Caco-2 (cell line): ENCODE data around the gene SH3TC2. TPM values are rescaled to one million over a fixed set of nuclear protein-coding genes. Genes with fewer than 3 reads are reported as not detected.

Experiments used
- BruUV-seq: library from RNA; stranded (reverse); fragments of 400-500 nt; replicated peaks from 2 replicates; lab custom pipeline; 2021; lab: Mats Ljungman, UMichigan
- CTCF ChIA-PET: fragments of 300-600 bp; sonication (Branson Sonifier 250); formaldehyde crosslinking; loops from one replicate; lab custom pipeline; 2022; ENCODE audit warnings: antibody characterized with exemption; lab: Charles Lee
- POLR2A ChIA-PET: fragments of 300-600 bp; sonication (Branson Sonifier 250); formaldehyde crosslinking; loops from one replicate; lab custom pipeline; 2022; ENCODE audit warnings: antibody characterized with exemption; lab: Charles Lee
- DNase-seq, 2 experiments: peaks; one replicate each; pipeline versions ENCODE4 v3.0.0 to v3.0.0-alpha.2; 2020 to 2022
- H3K27me3 ChIP-seq: replicated peaks from 2 replicates; pipeline ENCODE4 v1.6.0; 2011; ENCODE audit warnings: low read length; ENCODE audit not compliant: control insufficient read depth, insufficient read depth
- H3K36me3 ChIP-seq: 2 replicates; pipeline ENCODE4 v1.5.1; 2011; ENCODE audit warnings: low read length; ENCODE audit not compliant: control insufficient read depth, insufficient read depth
- H3K4me1 ChIP-seq: fragments of 250-450 bp; sonication (Bioruptor Pico); 2 replicates; pipeline ENCODE4 v1.5.1; 2020; ENCODE audit warnings: mild to moderate bottlenecking
- H3K4me3 ChIP-seq: 2 replicates; pipeline ENCODE4 v1.5.1; 2011; ENCODE audit warnings: low read depth, mild to moderate bottlenecking, control low read depth, low read length
- H3K9me3 ChIP-seq: fragments of 250-450 bp; sonication (Bioruptor Pico); 2 replicates; pipeline ENCODE4 v1.5.1; 2020; ENCODE audit warnings: mild to moderate bottlenecking, moderate library complexity
- H3K27ac Mint-ChIP-seq: one replicate; pipeline ENCODE4 v1.8.0; 2022; ENCODE audit warnings: mixed read lengths; ENCODE audit not compliant: unreplicated experiment
- H3K27me3 Mint-ChIP-seq: one replicate; pipeline ENCODE4 v1.8.0; 2022; ENCODE audit warnings: mixed read lengths; ENCODE audit not compliant: insufficient read depth, unreplicated experiment
- H3K36me3 Mint-ChIP-seq: one replicate; pipeline ENCODE4 v1.8.0; 2022; ENCODE audit warnings: mild to moderate bottlenecking, mixed read lengths; ENCODE audit not compliant: insufficient read depth, unreplicated experiment
- H3K4me1 Mint-ChIP-seq: one replicate; pipeline ENCODE4 v1.8.0; 2022; ENCODE audit warnings: low read depth, mixed read lengths; ENCODE audit not compliant: unreplicated experiment
- H3K4me3 Mint-ChIP-seq: one replicate; pipeline ENCODE4 v1.8.0; 2022; ENCODE audit warnings: mild to moderate bottlenecking, moderate library complexity, mixed read lengths; ENCODE audit not compliant: unreplicated experiment
- H3K9me3 Mint-ChIP-seq: one replicate; pipeline ENCODE4 v1.8.0; 2022; ENCODE audit warnings: mixed read lengths; ENCODE audit not compliant: unreplicated experiment
- CTCF ChIP-seq, 2 experiments: fragments of 200-600 bp in 1 of 2; IDR thresholded peaks; 1 replicate in 1 of 2; 2 replicates in 1 of 2; pipeline versions ENCODE4 v1.5.1 to v1.8.0; 2011 to 2022; ENCODE audit warnings: antibody characterized with exemption in 1 of 2, control low read depth in 1 of 2, inconsistent platforms in 1 of 2, low read depth in 1 of 2, low read length in 1 of 2, mild to moderate bottlenecking in 1 of 2, moderate library complexity in 1 of 2; ENCODE audit not compliant: insufficient read depth in 1 of 2, severe bottlenecking in 1 of 2, unreplicated experiment in 1 of 2
- intact Hi-C: fragments of 100-400 bp; cut with micrococcal nuclease; formaldehyde crosslinking; loops from one replicate; pipeline ENCODE4 v1.10.0; 2022; ENCODE audit not compliant: unreplicated experiment
- total RNA-seq: library from RNA; stranded (reverse); gene quantifications from 2 replicates; pipeline ENCODE4 v1.2.3, GENCODE V29; 2022

Gene SH3TC2
- total RNA-seq, 1 experiment from 2014 or later, result 5.8 TPM

- CTCF ChIA-PET, result no interaction called here
- Mint-ChIP-seq H3K9me3 (peaks cover 11% of the 10 kb centered on the region), H3K36me3 (peaks cover 13% of the 10 kb centered on the region), H3K27me3 (no peaks in the 10 kb centered on the region), H3K27ac (no peak overlapping the region), H3K4me1 (no peaks in the 10 kb centered on the region), H3K4me3 (no peak overlapping the region)
- BruUV-seq, result no TSS peak
- Histone ChIP-seq H3K9me3 (no peaks in the 10 kb centered on the region), H3K36me3 (no peaks in the 10 kb centered on the region), H3K4me3 (no peak overlapping the region), H3K4me1 (no peaks in the 10 kb centered on the region), H3K27me3 (no peaks in the 10 kb centered on the region)
- TF ChIP-seq CTCF (IDR thresholded peaks at IDR 0.05; ENCODE audit: insufficient read depth in 1 of 2, low read depth in 1 of 2, low read length in 1 of 2, severe bottlenecking in 1 of 2, unreplicated experiment in 1 of 2), result no peak
- no peak for DNase-seq
- intact Hi-C loops, result no loop called here
- POLR2A ChIA-PET, result no interaction called here
Observed at GRCh38 chr5:149054416-149054815, 8.4 kb downstream of the SH3TC2 start.

GRCh38 chr5:149053072-149053695 is 9.7 kb downstream of the SH3TC2 start:
- H3K27ac Mint-ChIP-seq, result no peak overlapping the region
- peaks cover 7% of the 10 kb centered on the region for H3K36me3 Mint-ChIP-seq
- H3K9me3 Mint-ChIP-seq, result peaks cover 1% of the 10 kb centered on the region
- BruUV-seq, result no TSS peak
- no peak overlapping the region for H3K4me3 Mint-ChIP-seq
- DNase-seq, result no peak
- TF ChIP-seq CTCF (IDR thresholded peaks at IDR 0.05; ENCODE audit: insufficient read depth in 1 of 2, low read depth in 1 of 2, low read length in 1 of 2, severe bottlenecking in 1 of 2, unreplicated experiment in 1 of 2), result no peak
- H3K4me3 ChIP-seq, result no peak overlapping the region
- no peaks in the 10 kb centered on the region for H3K27me3 Mint-ChIP-seq
- ChIA-PET POLR2A (no interaction called here), CTCF (interaction anchor here (0.6 to 0.7 kb wide), 2 partner anchors 12 to 136 kb away, joined by 3 read pairs; no protein-coding TSS in a partner anchor)
- intact Hi-C loops, result no loop called here
- H3K27me3 ChIP-seq, result no peaks in the 10 kb centered on the region
- H3K4me1 Mint-ChIP-seq, result peaks cover 7% of the 10 kb centered on the region
- no peaks in the 10 kb centered on the region for H3K9me3 ChIP-seq
- H3K36me3 ChIP-seq, result no peaks in the 10 kb centered on the region
- H3K4me1 ChIP-seq, result no peaks in the 10 kb centered on the region

GRCh38 chr5:149049371-149049781 is 13.5 kb downstream of the SH3TC2 start:
- H3K27ac Mint-ChIP-seq, result no peak overlapping the region
- ChIA-PET CTCF (no interaction called here), POLR2A (no interaction called here)
- Histone ChIP-seq H3K27me3 (no peaks in the 10 kb centered on the region), H3K4me3 (no peak overlapping the region), H3K4me1 (no peaks in the 10 kb centered on the region), H3K9me3 (no peaks in the 10 kb centered on the region), H3K36me3 (no peaks in the 10 kb centered on the region)
- no peak for DNase-seq
- H3K36me3 Mint-ChIP-seq, result peaks cover 6% of the 10 kb centered on the region
- TF ChIP-seq CTCF (IDR thresholded peaks at IDR 0.05; ENCODE audit: insufficient read depth in 1 of 2, low read depth in 1 of 2, low read length in 1 of 2, severe bottlenecking in 1 of 2, unreplicated experiment in 1 of 2), result no peak
- no TSS peak for BruUV-seq
- no peaks in the 10 kb centered on the region for H3K9me3 Mint-ChIP-seq
- H3K4me3 Mint-ChIP-seq, result no peak overlapping the region
- H3K4me1 Mint-ChIP-seq, result peaks cover 7% of the 10 kb centered on the region
- H3K27me3 Mint-ChIP-seq, result no peaks in the 10 kb centered on the region
- intact Hi-C loops, result no loop called here
